ENCODE results near the gene RECQL. TPM values are rescaled to one million over a fixed set of nuclear protein-coding genes. Genes with fewer than 3 reads are reported as not detected.
A peak's percentile ranks its signal among the peaks of the same experiment; 100 is the strongest.

The RECQL gene
- total RNA-seq, 1 experiment from 2014 or later: 21.3 TPM

DNA sequence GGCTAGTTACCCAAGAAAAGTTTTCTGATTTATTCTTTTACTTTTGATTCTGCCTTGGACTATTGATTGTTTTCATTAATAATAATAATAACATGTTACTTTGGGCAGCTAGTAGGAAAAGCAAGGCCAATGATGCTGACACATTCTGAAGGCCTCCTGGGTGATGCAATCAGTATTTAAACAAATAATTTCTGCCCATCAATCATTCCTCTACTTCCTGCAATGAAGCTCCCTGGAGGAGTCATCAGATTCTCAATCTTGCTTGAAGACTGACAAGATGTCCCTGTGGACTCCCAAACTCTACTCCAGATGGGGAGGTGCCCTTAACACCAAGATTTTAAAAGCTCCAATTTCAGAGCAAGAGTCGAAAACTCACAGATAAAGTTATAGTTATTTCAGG, 24.6 kb upstream of the RECQL start, which contains the start of gene SPX:
SPX (plus strand) TSS at position 244 of the 400 bp plus-strand sequence. CDS start 177 bp downstream, outside the sequence.
- H3K79me2 ChIP-seq (ENCODE audit: insufficient read depth, low read length): no peaks in the 10 kb centered on the region
- intact Hi-C loops (cut with micrococcal nuclease): no loop called here
- no peak within 1 kb of the TSS for H3K9ac ChIP-seq (ENCODE audit: low read length)
- DNase-seq (ENCODE audit: low read depth, low spot score): no peak
- H3K4me1 ChIP-seq (ENCODE audit: control insufficient read depth in 1 of 2, insufficient read depth in 2 of 2, low read length in 2 of 2): no peaks in the 10 kb centered on the region
- no peak within 1 kb of the TSS for H3K27ac ChIP-seq (ENCODE audit: low read depth, low read length)
- no TSS peak for BruUV-seq (replicated peaks)
- H2AFZ ChIP-seq (ENCODE audit: low read depth, low read length, poor library complexity, severe bottlenecking): no peak within 1 kb of the TSS
- POLR2A ChIA-PET: no interaction called here
- RAD21 ChIA-PET (ENCODE audit: low non-redundant PET in 1 of 2, low total read pairs in 2 of 2, uncharacterized antibody in 2 of 2, unreplicated experiment in 2 of 2): no interaction called here
- CTCF ChIA-PET: no interaction called here
- no peak within 1 kb of the TSS for H3K4me2 ChIP-seq (ENCODE audit: low read length)
- H3K9me2 ChIP-seq (ENCODE audit: insufficient read depth): no peaks in the 10 kb centered on the region
- H3K36me3 ChIP-seq (ENCODE audit: control insufficient read depth in 1 of 2, insufficient read depth in 2 of 2, low read length in 2 of 2): no peaks in the 10 kb centered on the region
- H3K4me3 ChIP-seq (replicated peaks in 1 of 2; ENCODE audit: low read depth in 1 of 2, low read length in 2 of 2): no peak within 1 kb of the TSS
- ATAC-seq: no peak
- no peaks in the 10 kb centered on the region for H3K9me3 ChIP-seq (ENCODE audit: control insufficient read depth in 1 of 2, insufficient read depth in 1 of 2, low read depth in 1 of 2, low read length in 2 of 2)
- no peaks in the 10 kb centered on the region for H3K27me3 ChIP-seq (ENCODE audit: insufficient read depth, low read length)
- TF ChIP-seq CEBPB (IDR thresholded peaks at IDR 0.05; ENCODE audit: low read depth): 0 out of 2 replicates have a peak, but pooled peaks have one; percentile 56
- TF ChIP-seq EGR1 (IDR thresholded peaks at IDR 0.05; ENCODE audit: low read depth): no peak
- no peaks in the 10 kb centered on the region for H4K20me1 ChIP-seq (ENCODE audit: insufficient read depth)

GRCh38 chr12:21523148-21523547, 21.7 kb upstream of the RECQL start:
- RAD21 ChIA-PET (ENCODE audit: low non-redundant PET in 1 of 2, low total read pairs in 2 of 2, uncharacterized antibody in 2 of 2, unreplicated experiment in 2 of 2): no interaction called here
- Histone ChIP-seq H3K27me3 (ENCODE audit: insufficient read depth, low read length) (no peaks in the 10 kb centered on the region), H3K4me3 (replicated peaks in 1 of 2; ENCODE audit: low read depth in 1 of 2, low read length in 2 of 2) (no peak overlapping the region), H3K36me3 (ENCODE audit: control insufficient read depth in 1 of 2, insufficient read depth in 2 of 2, low read length in 2 of 2) (no peaks in the 10 kb centered on the region), H3K9ac (ENCODE audit: low read length) (no peak overlapping the region), H3K9me3 (ENCODE audit: control insufficient read depth in 1 of 2, insufficient read depth in 1 of 2, low read depth in 1 of 2, low read length in 2 of 2) (no peaks in the 10 kb centered on the region), H3K9me2 (ENCODE audit: insufficient read depth) (no peaks in the 10 kb centered on the region), H3K4me2 (ENCODE audit: low read length) (no peak overlapping the region), H2AFZ (ENCODE audit: low read depth, low read length, poor library complexity, severe bottlenecking) (no peak overlapping the region), H4K20me1 (ENCODE audit: insufficient read depth) (no peaks in the 10 kb centered on the region), H3K79me2 (ENCODE audit: insufficient read depth, low read length) (no peaks in the 10 kb centered on the region), H3K4me1 (ENCODE audit: control insufficient read depth in 1 of 2, insufficient read depth in 2 of 2, low read length in 2 of 2) (no peaks in the 10 kb centered on the region), H3K27ac (ENCODE audit: low read depth, low read length) (no peak overlapping the region)
- TF ChIP-seq POLR2A (IDR thresholded peaks at IDR 0.05; ENCODE audit: borderline replicate concordance, extremely low read depth, insufficient read depth, insufficient read length) (no peak), SRF (IDR thresholded peaks at IDR 0.05; ENCODE audit: low read depth) (no peak), FOSL1 (IDR thresholded peaks at IDR 0.05; ENCODE audit: low read depth) (no peak), EZH2phosphoT487 (IDR thresholded peaks at IDR 0.05; ENCODE audit: borderline replicate concordance) (no peak), ELF1 (IDR thresholded peaks at IDR 0.05; ENCODE audit: borderline replicate concordance, low read depth) (no peak)
- ATAC-seq (no peak), DNase-seq (ENCODE audit: low read depth, low spot score) (no peak)
- no TSS peak for BruUV-seq (replicated peaks)
- intact Hi-C loops (cut with micrococcal nuclease): no loop called here
- CTCF ChIA-PET: no interaction called here
- POLR2A ChIA-PET: no interaction called here

Data from HCT116 (cell line).